ENCODE data around the gene RBPJ. TPM values are rescaled to one million over a fixed set of nuclear protein-coding genes. Genes with fewer than 3 reads are reported as not detected.

RBPJ gene
- total and polyA plus RNA-seq, 10 donors: 18.4 to 91.9 (median 77.9) TPM

- Histone ChIP-seq H3K4me3 (no peak overlapping the region), H3K27me3 (replicated peaks in 1 of 7) (no peaks in the 10 kb centered on the region), H3K9me3 (no peaks in the 10 kb centered on the region), H3K27ac (no peak overlapping the region), H3K36me3 (peaks cover 0 to 26% (median 7%) of the 10 kb centered on the region in 6 donors), H3K4me1 (peaks cover 11 to 47% (median 22%) of the 10 kb centered on the region in 6 donors)
- DNase-seq: no peak
- intact Hi-C loops (cut with DNase I; ENCODE audit: low total_unique reads): no loop called here
- TF ChIP-seq POLR2AphosphoS5 (IDR thresholded peaks at IDR 0.05) (no peak), CTCF (IDR thresholded peaks at IDR 0.05 in 8 of 11, conservative IDR thresholded peaks at IDR 0.05 in 3 of 11) (no peak), POLR2A (IDR thresholded peaks at IDR 0.05) (no peak)
- 97 to 99% (median 97%) methylated on average over 2 of the region's 2 CpGs for WGBS, 5 donors
These were observed 48.3 kb downstream of the RBPJ start for GRCh38 chr4:26369132-26369531.

GRCh38 chr4:26369581-26369980 is 48.8 kb downstream of the RBPJ start:
- no peak for TF ChIP-seq POLR2AphosphoS5 (IDR thresholded peaks at IDR 0.05)
- TF ChIP-seq POLR2A (IDR thresholded peaks at IDR 0.05): no peak
- no peak for TF ChIP-seq CTCF (IDR thresholded peaks at IDR 0.05 in 8 of 11, conservative IDR thresholded peaks at IDR 0.05 in 3 of 11)
- no peaks in the 10 kb centered on the region for H3K9me3 ChIP-seq
- H3K27me3 ChIP-seq (replicated peaks in 1 of 7): no peaks in the 10 kb centered on the region
- no peak for DNase-seq
- no peak overlapping the region for H3K27ac ChIP-seq
- H3K4me3 ChIP-seq: no peak overlapping the region
- H3K36me3 ChIP-seq: peaks cover 0 to 26% (median 7%) of the 10 kb centered on the region in 6 donors
- H3K4me1 ChIP-seq: peaks cover 11 to 52% (median 22%) of the 10 kb centered on the region in 6 donors
- intact Hi-C loops (cut with DNase I; ENCODE audit: low total_unique reads): no loop called here

GRCh38 chr4:26372076-26372475 is 51.3 kb downstream of the RBPJ start:
- Histone ChIP-seq H3K4me1 (peaks cover 11 to 62% (median 24%) of the 10 kb centered on the region in 6 donors), H3K9me3 (no peaks in the 10 kb centered on the region), H3K27ac (no peak overlapping the region), H3K27me3 (replicated peaks in 1 of 7) (no peaks in the 10 kb centered on the region), H3K36me3 (peaks cover 0 to 14% (median 3%) of the 10 kb centered on the region in 6 donors), H3K4me3 (no peak overlapping the region)
- DNase-seq: no peak
- WGBS, 5 donors: 91 to 97% (median 94%) methylated on average over 3 of the region's 3 CpGs
- TF ChIP-seq POLR2A (IDR thresholded peaks at IDR 0.05) (no peak), CTCF (IDR thresholded peaks at IDR 0.05 in 8 of 11, conservative IDR thresholded peaks at IDR 0.05 in 3 of 11) (no peak), POLR2AphosphoS5 (IDR thresholded peaks at IDR 0.05) (no peak)
- intact Hi-C loops (cut with DNase I; ENCODE audit: low total_unique reads): no loop called here

- no peak for DNase-seq
- intact Hi-C loops (cut with DNase I; ENCODE audit: low total_unique reads): no loop called here
- Histone ChIP-seq H3K4me3 (no peak overlapping the region), H3K27ac (peak overlapping the region in 4 of 8 donors; percentile 6 to 34 (median 10)), H3K36me3 (peaks cover 0 to 10% (median 3%) of the 10 kb centered on the region in 6 donors), H3K9me3 (no peaks in the 10 kb centered on the region), H3K27me3 (replicated peaks in 1 of 7) (no peaks in the 10 kb centered on the region), H3K4me1 (peaks cover 11 to 67% (median 28%) of the 10 kb centered on the region in 6 donors)
- 30 to 37% (median 34%) methylated on average over 5 of the region's 5 CpGs for WGBS, 5 donors
- TF ChIP-seq CTCF (IDR thresholded peaks at IDR 0.05 in 8 of 11, conservative IDR thresholded peaks at IDR 0.05 in 3 of 11) (no peak), POLR2A (IDR thresholded peaks at IDR 0.05) (no peak), POLR2AphosphoS5 (IDR thresholded peaks at IDR 0.05) (peak in 1 of 3 donors; percentile 32)
These were observed 51.8 kb downstream of the RBPJ start for GRCh38 chr4:26372525-26373172.

All from spleen (tissue), 11 donors.